Hematopoietic multipotent progenitor cell treated with erythropoietin and hydrocortisone succinate and interleukin-3 and kit ligand, for 6 days (in vitro differentiated cells): ENCODE data around the gene FNDC3A.
A peak's percentile ranks its signal among the peaks of the same experiment; 100 is the strongest.
"Not testable (repeated sequence)": the region's sequence is repeated elsewhere in the genome, so short reads cannot be mapped to it uniquely, and the experiment has no call there.

Experiments used
- DNase-seq: peaks from one replicate; pipeline ENCODE4 v3.0.0-alpha.2; 2015

The FNDC3A gene

DNA sequence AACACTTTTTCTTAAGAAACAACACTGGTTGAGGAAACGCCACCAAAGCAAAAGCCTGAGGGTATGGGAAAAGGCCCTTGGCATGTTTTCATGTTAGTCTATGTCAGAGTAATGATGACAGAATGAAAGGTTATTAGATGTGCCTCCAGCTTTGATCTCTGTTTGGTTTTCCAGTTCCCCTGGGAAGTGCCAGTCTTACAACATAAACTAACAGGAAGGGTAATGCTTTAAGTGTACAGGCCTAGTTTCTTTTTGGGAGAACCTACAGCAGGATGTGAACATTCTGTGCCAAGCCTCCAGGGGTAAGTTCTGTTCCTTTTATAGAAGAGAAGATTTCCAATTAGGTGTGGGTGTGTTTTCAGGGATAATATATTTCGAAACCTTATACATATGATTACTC lies 121.7 kb downstream of the FNDC3A start:
- no peak for DNase-seq

DNA sequence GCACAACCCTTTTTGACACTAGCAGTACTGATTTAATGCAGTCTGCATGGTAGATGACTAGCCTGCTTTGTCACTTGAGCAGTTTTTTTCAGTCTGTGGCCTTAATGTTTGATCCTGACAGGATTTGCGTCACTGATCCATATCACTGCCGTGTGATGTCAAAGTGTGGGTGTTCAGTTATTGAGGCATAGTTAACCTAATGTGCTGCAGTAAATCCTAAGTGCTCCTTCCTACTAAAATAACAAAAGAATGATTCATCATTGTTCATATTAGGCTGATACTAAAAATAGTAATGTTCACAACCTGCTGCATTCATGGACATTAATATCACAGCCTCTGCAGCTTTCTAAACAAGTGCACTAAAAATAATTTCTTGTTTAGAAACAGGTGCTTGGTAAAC lies 122.5 kb downstream of the FNDC3A start:
- DNase-seq, result no peak

- DNase-seq, result peak; percentile 53
Measured at GRCh38 chr13:49098771-49099512, 123.2 kb downstream of the FNDC3A start.

- DNase-seq, result no peak
Measured at GRCh38 chr13:49099513-49099877, 123.8 kb downstream of the FNDC3A start.

DNA sequence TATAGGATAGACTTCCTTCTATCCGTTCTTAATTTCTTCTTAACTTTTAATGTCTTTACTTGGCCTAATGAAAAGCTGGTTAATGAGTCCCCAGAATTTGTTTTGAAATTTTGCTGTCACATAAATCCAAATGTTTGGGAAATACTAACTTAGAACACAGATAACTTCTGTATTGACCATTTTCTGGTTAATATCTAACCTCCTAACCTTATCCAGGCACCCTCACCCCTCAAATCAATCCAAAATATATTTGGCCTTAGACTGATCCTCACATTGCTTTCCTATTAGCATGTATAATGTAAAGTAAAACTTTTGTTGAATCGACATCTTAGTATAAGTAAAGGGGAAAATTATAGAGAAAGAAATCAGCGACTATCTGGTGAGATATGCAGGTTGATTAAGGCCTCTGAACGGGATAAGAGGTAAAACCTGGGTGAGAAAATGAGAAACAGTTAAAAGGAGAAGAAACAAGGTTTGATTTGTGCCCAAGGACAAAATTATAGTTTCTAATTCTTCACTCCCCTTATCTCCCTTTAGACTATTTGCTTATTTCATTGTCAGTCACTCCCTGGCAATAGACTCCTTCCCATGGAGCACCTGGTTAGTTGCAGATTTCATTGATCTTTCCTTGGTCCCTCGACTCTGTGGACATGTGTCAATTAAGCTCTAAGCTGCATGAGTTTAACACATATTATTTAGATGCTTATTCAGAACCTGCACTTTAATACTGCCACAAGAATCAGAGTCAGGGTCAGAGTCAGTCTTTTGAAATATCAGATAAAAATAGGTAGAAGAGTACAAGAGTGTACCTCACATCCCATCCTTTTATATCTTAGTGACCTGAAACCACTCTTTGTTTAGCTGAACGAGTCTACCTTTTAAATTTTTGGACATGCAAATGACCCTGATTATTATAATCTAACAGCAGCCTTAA lies 125.2 kb downstream of the FNDC3A start:
- no peak for DNase-seq

DNA sequence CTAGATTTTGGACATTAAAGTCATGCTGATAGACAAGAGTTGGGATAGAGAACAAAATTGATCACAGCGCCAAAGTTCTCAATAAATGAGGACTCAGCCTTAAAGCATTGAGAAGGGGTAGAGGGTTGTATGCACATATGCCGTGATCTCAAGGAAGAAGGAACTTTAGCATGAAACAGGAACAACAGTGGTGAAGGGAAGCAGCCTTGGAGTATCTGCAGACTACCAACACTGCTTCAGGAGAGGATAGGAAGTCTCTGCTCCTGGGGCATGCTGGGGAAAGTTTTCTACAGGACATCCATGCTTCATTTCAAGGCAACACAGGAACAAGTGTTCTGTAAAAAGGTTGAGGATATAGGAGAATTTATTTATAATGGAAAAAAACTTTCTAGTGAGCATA lies 132.5 kb downstream of the FNDC3A start:
- DNase-seq, result no peak

GRCh38 chr13:49110122-49110912 lies 134.6 kb downstream of the FNDC3A start:
- peak; percentile 99 for DNase-seq

DNA sequence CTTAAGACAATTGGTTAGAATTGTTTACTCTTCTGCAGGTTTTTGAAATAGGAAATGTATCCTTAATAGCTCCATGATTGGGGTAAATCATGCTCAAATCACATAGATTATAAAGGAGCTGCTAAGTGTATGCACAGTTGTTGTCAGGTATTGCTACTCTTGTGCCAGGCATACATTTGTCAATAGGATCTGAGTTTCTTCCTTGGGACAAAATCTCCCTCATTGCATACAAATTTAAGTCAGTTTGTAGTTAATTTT lies 135.1 kb downstream of the FNDC3A start:
- peak; percentile 36 for DNase-seq

DNA sequence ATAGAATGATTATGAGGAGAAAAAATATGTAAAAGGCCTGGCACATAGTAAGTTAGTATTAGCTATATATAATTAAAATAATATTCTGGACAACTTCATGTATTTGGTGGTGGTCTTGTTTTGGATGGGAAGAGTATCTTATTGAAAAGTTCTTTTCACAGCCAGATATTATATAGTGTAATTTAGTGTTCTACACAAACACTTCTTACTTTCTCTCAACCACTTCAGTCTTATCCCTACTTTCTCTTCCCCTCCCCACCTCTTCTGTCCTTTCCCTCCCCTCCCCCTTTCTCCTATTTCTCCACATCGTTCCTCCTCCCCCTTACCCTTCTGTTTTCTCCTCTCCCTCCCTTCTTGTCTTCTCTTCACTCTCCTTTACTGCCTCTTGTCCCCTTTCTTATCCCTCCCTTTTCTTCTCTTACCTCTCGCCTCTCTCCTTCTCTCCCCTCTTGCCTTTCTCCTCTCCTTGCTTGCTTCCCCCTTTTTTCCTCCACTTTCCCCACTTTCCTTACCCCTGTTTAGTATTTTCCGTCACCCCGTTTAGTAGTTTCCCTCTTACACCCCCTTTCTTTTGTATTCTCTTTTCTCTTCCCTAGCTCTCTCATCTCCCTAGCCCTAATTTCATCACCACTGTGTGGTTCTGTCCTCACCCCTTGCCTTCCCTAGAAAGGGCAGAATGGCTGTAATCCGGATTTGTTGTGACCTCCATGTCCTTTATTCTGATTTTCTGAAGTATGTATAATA lies 137.2 kb downstream of the FNDC3A start:
- DNase-seq, result peak; percentile 6

DNA sequence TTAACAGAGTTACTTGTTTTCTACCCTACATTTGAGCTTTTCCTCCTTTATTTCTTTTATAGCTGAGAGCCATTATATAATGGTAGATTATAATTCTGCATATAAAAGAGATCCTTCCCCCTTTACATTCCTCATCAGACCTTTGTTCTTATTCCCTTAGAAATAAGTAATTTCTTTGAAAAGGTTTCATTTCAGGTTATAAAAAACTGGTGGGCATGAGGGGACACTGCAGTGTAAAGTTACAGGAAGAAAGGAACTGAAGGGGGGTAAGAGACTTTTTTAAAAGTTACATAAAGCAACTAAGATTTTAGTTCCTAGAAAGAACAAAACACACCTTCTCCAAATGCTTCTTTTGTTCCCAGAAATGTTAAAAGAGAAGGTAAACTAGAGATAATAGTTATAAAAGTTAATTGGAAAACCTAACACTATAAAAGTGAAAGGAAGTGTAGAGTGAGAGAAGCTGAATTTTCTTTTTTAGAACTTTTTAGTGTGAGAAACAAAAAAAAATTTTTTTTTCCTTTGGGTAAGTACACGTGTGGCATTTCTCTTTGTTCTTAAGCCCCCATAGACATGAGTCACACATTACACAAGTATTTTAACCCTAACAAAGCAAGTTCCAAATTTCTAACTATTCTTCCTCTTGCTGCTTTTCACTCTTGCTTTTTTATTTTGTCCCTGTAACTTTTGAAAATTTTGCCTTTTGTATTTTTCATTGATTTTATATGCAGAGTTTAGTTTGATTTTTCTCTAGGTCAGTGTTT lies 138.0 kb downstream of the FNDC3A start:
- DNase-seq, result peak; percentile 38

GRCh38 chr13:49116873-49117272 lies 141.2 kb downstream of the FNDC3A start:
- DNase-seq, result peak; percentile 40

DNA sequence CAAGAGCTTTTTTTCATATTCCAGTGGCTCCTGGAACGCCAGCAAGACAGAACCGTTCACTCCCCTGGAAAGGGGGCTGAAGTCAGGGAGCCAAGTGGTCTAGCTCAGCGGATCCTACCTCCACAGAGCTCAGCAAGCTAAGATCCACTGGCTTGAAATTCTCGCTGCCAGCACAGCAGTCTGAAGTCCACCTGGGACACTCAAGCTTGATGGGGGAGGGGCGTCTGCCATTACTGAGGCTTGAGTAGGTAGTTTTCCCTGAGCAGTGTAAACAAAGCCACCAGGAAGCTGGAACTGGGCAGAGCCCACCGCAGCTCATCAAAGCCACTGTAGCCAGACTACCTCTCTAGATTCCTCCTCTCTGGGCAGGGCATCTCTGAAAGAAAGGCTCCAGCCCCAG lies 142.7 kb downstream of the FNDC3A start:
- not testable (repeated sequence) for DNase-seq

- DNase-seq, result no peak
Measured at GRCh38 chr13:49124693-49125304, 149.1 kb downstream of the FNDC3A start.

DNA sequence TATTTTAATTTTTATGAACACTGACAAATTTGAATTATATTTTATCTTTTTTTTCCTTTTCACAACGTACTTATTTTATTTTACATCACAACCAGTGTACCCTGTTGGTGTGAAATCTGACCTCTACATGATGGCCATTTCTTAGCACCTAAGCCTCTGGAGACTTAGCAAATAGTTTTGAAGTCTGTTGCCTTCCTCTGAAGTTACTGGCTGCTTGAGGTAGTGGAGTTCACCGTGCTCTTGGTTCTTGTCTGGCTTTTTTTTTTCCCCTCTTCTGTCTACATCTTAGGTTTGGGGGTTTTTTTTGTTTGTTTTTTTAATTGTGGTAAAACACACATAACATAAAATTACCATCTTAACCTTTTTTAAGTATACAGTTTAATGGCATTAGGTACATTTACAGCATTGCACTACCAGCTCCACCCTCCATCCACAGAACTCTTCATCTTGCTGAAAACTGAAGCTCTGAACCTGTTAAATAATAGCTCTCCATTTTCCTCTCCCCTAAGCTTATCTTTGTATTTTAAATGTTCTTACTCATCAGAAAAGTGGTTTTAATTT lies 150.3 kb downstream of the FNDC3A start:
- no peak for DNase-seq

DNA sequence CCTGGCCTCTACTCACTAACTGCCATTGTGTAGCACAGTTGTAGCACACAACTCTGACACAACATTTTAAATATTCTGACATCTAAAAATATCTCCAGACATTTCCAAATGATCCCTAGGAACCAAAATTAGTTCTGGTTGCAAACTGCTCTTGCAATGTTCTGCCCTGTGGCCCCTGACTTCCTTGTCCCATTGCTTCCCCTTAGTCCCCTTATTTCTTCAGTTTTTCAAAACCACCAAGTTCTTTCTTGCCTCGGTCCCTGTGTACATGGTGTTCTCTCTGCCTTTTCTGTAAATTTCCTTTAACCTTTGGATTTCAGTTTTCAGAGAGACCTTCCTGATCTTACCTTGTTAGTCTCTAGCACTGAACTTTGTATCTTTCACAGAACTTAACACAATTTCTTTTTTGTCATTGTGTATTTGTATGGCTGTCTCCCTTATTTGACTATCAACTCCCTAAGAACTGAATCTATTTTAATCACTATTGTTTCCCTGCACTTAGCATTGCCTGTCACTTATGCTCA lies 156.8 kb downstream of the FNDC3A start:
- DNase-seq, result peak; percentile 5

- DNase-seq, result no peak
Measured at GRCh38 chr13:49134305-49134704, 158.6 kb downstream of the FNDC3A start.

GRCh38 chr13:49137138-49137643 lies 161.5 kb downstream of the FNDC3A start:
- DNase-seq, result not testable (repeated sequence)

DNA sequence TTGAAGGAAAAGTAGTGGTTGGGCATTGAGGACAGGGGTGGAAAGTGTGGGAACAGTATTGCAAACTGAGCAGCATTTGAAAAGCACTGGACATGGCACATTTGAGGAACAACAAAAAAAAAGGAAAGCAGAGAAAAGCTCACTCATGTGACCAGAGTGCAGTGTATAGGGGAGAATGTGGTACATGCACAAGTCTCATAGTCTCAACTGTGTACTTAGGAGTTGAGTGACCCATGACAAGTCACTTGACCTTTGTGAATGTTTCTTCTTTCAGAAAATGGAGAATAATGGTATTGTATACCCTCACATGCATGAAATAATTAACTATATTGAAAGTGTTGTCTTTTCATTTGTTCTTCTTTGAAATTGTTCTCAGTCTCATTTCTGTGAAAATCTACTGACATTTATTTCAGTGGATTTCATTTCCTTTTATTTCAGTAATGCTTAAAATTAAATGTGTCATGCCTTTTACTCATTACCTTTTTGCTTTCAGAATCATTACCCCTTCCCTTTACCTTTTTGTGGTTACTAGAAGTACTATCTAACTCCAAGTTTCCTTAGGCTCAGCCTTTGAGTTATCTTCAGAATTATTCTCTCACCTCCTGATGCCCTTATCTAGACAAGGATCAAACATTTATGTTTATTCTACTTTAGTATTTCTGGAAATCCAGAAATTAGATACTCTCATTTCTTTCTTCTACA lies 165.3 kb downstream of the FNDC3A start:
- DNase-seq, result no peak

DNA sequence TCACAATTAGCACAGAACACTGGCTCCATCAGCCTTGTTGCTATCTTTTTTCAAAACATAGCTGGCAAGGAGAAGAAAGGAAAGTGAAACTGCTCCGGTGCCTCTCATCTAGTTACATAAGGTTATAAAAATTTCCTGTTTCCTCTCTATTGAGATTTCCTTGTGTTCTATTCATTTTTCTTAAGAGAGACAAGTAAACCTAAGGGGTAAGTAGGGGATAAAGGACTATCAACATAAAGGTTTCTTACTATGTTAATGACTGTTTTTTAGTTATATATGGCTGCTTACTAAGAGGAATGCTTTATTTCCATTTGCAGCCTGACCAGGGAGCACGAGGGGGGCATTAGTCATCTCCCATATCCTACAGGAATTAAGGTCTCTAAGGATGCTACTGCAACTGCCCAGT lies 171.2 kb downstream of the FNDC3A start:
- DNase-seq, result peak; percentile 19

DNA sequence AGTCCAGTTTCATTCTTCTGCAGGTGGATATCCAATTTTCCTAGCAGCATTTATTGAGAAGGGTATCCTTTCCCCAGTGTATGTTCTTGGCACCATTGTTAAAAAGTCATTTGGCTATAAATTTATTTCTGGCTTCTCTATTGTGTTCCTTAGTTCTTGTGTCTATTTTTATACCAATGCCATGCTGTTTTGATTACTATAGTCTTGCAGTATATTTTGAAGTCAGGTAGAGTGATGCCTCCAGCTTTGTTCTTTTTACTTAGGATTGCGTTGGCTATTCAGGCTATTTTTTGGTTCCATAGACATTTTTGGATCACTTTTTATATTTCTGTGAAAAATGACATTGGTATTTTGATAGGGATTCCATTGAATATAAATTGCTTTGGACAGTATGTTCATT lies 172.7 kb downstream of the FNDC3A start:
- DNase-seq, result no peak
